Measurements from ENCODE around the gene OR13C2. TPM values are rescaled to one million over a fixed set of nuclear protein-coding genes. Genes with fewer than 3 reads are reported as not detected.
"Not testable (repeated sequence)": the region's sequence is repeated elsewhere in the genome, so short reads cannot be mapped to it uniquely, and the experiment has no call there.

OR13C2 gene
- total RNA-seq, 1 experiment from 2014 or later: not detected

DNA sequence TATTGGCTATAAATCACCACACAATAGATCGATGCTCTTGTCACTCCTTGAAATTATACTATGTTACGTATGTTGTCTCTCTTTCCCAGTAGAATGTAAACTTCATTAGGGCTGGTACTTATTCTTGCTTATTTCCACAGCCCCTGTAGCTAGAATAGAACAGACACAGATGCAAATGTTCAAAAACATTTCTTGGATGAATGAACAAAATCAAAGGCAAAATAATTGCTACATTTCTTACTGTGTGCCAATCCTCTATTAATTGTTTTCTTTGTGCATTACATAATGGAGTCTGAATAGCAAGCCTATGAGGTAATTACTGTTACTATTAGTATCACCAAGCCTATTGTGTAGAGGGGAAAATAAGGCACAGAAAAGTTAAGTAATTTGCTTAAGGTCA, 725 bp upstream of the OR13C2 start:
- H3K79me2 ChIP-seq (ENCODE audit: low read length): no peaks in the 10 kb centered on the region
- H3K27ac ChIP-seq (ENCODE audit: low read length): no peak overlapping the region
- H2AFZ ChIP-seq (ENCODE audit: low read length): no peak overlapping the region
- H3K9me2 ChIP-seq (replicated peaks; ENCODE audit: insufficient read depth, low read length): no peaks in the 10 kb centered on the region
- H3K36me3 ChIP-seq (ENCODE audit: insufficient read depth, low read length): no peaks in the 10 kb centered on the region
- no peaks in the 10 kb centered on the region for H3K9me3 ChIP-seq (ENCODE audit: low read length)
- no peak overlapping the region for H3K9ac ChIP-seq (ENCODE audit: low read length)
- H4K20me1 ChIP-seq (ENCODE audit: insufficient read depth, low read depth, low read length): no peaks in the 10 kb centered on the region
- H3K4me2 ChIP-seq (ENCODE audit: low read depth, low read length, poor library complexity, severe bottlenecking): no peak overlapping the region
- DNase-seq: no peak
- H3K4me3 ChIP-seq (ENCODE audit: low read length): no peak overlapping the region
- H3K4me1 ChIP-seq (ENCODE audit: low read length): peaks cover 26% of the 10 kb centered on the region
- H3K27me3 ChIP-seq (ENCODE audit: low read length): no peaks in the 10 kb centered on the region

DNA sequence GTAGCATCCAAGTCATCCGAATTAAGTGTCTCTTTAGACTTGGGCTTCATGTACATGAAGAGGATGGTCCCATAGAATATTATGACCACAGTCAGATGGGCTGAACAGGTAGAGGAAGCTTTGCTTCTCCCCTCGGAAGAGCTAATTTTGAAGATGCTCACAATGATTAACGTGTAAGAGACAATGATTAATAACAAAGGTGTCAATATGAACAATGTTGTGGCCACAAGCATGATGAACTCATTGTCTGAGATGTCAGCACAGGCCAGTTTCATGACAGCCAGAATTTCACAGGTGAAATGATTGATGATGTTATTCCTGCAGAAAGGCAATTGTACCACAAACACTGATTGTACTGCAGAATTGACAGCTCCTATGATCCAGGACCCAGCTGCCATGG, 626 bp downstream of the OR13C2 start:
- Histone ChIP-seq H3K79me2 (ENCODE audit: low read length) (no peaks in the 10 kb centered on the region), H3K9ac (ENCODE audit: low read length) (no peak overlapping the region), H3K4me2 (ENCODE audit: low read depth, low read length, poor library complexity, severe bottlenecking) (no peak overlapping the region), H3K27ac (ENCODE audit: low read length) (no peak overlapping the region), H4K20me1 (ENCODE audit: insufficient read depth, low read depth, low read length) (no peaks in the 10 kb centered on the region), H3K4me3 (ENCODE audit: low read length) (no peak overlapping the region), H2AFZ (ENCODE audit: low read length) (no peak overlapping the region), H3K9me2 (replicated peaks; ENCODE audit: insufficient read depth, low read length) (no peaks in the 10 kb centered on the region), H3K27me3 (ENCODE audit: low read length) (no peaks in the 10 kb centered on the region), H3K9me3 (ENCODE audit: low read length) (no peaks in the 10 kb centered on the region), H3K36me3 (ENCODE audit: insufficient read depth, low read length) (no peaks in the 10 kb centered on the region), H3K4me1 (ENCODE audit: low read length) (peaks cover 12% of the 10 kb centered on the region)
- no peak for DNase-seq

DNA sequence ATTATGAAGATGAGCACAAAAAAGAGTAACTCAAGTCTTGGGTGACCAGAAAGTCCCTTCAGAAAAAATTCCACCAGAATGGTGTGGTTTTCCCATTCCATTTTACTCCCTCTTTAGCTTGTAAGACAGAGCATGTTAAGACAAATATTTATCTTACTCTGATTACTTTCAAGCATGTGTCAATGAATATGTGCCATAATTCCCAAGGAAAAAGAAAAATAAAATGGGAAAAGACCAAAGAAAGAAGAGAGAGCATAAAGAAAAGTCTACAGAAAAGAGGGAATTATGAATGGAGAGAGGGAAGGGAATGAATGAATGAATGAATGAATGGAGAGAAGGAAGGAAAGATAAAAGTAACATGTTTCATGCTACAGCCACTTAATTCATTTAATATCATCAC, 6.1 kb downstream of the OR13C2 start, which contains the start of gene OR13C5:
TSS of gene OR13C5 (minus strand) at position 101 of the 400 bp plus-strand sequence. CDS start at position 101, 0 bp downstream.
- not testable (repeated sequence) for H3K9me2 ChIP-seq (replicated peaks; ENCODE audit: insufficient read depth, low read length); H3K27me3 ChIP-seq (ENCODE audit: low read length); H3K4me3 ChIP-seq (ENCODE audit: low read length); H3K36me3 ChIP-seq (ENCODE audit: insufficient read depth, low read length); H3K9me3 ChIP-seq (ENCODE audit: low read length); DNase-seq; H2AFZ ChIP-seq (ENCODE audit: low read length); H4K20me1 ChIP-seq (ENCODE audit: insufficient read depth, low read depth, low read length); H3K4me2 ChIP-seq (ENCODE audit: low read depth, low read length, poor library complexity, severe bottlenecking); H3K4me1 ChIP-seq (ENCODE audit: low read length); H3K79me2 ChIP-seq (ENCODE audit: low read length); H3K27ac ChIP-seq (ENCODE audit: low read length); H3K9ac ChIP-seq (ENCODE audit: low read length)

DNA sequence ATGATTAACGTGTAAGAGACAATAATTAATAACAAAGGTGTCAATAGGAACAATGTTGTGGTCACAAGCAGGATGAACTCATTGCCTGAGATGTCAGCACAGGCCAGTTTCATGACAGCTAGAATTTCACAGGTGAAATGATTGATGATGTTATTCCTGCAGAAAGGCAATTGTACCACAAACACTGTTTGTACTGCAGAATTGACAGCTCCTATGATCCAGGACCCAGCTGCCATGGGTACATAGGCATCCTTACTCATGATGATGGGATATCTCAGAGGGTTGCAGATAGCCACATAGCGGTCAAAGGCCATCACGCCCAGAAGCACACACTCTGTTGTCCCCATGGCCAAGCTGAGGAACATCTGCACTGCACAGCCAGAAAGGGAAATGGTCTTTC, 6.7 kb downstream of the OR13C2 start:
- H4K20me1 ChIP-seq (ENCODE audit: insufficient read depth, low read depth, low read length); H3K4me2 ChIP-seq (ENCODE audit: low read depth, low read length, poor library complexity, severe bottlenecking); H3K79me2 ChIP-seq (ENCODE audit: low read length); H3K36me3 ChIP-seq (ENCODE audit: insufficient read depth, low read length); H3K27ac ChIP-seq (ENCODE audit: low read length); H3K9me2 ChIP-seq (replicated peaks; ENCODE audit: insufficient read depth, low read length); H3K9me3 ChIP-seq (ENCODE audit: low read length); H3K27me3 ChIP-seq (ENCODE audit: low read length); DNase-seq; H3K4me1 ChIP-seq (ENCODE audit: low read length); H3K4me3 ChIP-seq (ENCODE audit: low read length); H3K9ac ChIP-seq (ENCODE audit: low read length); H2AFZ ChIP-seq (ENCODE audit: low read length): not testable (repeated sequence)

DNA sequence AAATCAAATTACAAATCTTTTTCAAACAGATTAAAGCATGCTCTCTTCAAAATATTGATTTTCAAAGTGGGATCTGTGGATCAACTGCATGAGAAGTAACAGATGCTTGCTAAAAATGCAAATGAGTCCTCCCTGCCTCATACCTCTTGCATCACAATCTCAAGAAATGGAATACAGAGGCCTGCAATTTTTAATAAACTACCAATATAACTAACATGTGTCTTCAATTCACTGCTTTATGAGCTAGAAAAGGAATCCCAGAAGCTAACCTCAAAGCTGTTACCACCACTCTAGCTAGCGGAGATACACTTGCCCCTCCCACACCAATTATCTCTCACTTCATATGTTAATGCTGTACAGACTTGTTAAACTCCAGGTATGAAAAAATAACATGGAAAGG, 15.8 kb downstream of the OR13C2 start:
- Histone ChIP-seq H3K79me2 (ENCODE audit: low read length) (no peaks in the 10 kb centered on the region), H3K9me3 (ENCODE audit: low read length) (no peaks in the 10 kb centered on the region), H3K4me2 (ENCODE audit: low read depth, low read length, poor library complexity, severe bottlenecking) (no peak overlapping the region), H4K20me1 (ENCODE audit: insufficient read depth, low read depth, low read length) (no peaks in the 10 kb centered on the region), H3K36me3 (ENCODE audit: insufficient read depth, low read length) (no peaks in the 10 kb centered on the region), H3K4me3 (ENCODE audit: low read length) (no peak overlapping the region), H3K27ac (ENCODE audit: low read length) (no peak overlapping the region), H3K9me2 (replicated peaks; ENCODE audit: insufficient read depth, low read length) (no peaks in the 10 kb centered on the region), H3K9ac (ENCODE audit: low read length) (no peak overlapping the region), H3K27me3 (ENCODE audit: low read length) (no peaks in the 10 kb centered on the region; the same call in 1 of the 2 replicates), H2AFZ (ENCODE audit: low read length) (no peak overlapping the region), H3K4me1 (ENCODE audit: low read length) (no peaks in the 10 kb centered on the region)
- no peak for DNase-seq

GRCh38 chr9:104586496-104587180, 18.8 kb downstream of the OR13C2 start:
- no peak for DNase-seq
- no peaks in the 10 kb centered on the region for H3K9me2 ChIP-seq (replicated peaks; ENCODE audit: insufficient read depth, low read length)
- H3K9ac ChIP-seq (ENCODE audit: low read length): no peak overlapping the region
- H3K27me3 ChIP-seq (ENCODE audit: low read length): no peaks in the 10 kb centered on the region
- H2AFZ ChIP-seq (ENCODE audit: low read length): no peak overlapping the region
- H3K4me2 ChIP-seq (ENCODE audit: low read depth, low read length, poor library complexity, severe bottlenecking): no peak overlapping the region
- H3K79me2 ChIP-seq (ENCODE audit: low read length): no peaks in the 10 kb centered on the region
- no peaks in the 10 kb centered on the region for H3K36me3 ChIP-seq (ENCODE audit: insufficient read depth, low read length)
- H3K4me1 ChIP-seq (ENCODE audit: low read length): no peaks in the 10 kb centered on the region
- H3K4me3 ChIP-seq (ENCODE audit: low read length): no peak overlapping the region
- H3K9me3 ChIP-seq (ENCODE audit: low read length): no peaks in the 10 kb centered on the region
- H3K27ac ChIP-seq (ENCODE audit: low read length): no peak overlapping the region
- H4K20me1 ChIP-seq (ENCODE audit: insufficient read depth, low read depth, low read length): no peaks in the 10 kb centered on the region

- no peaks in the 10 kb centered on the region for H3K27me3 ChIP-seq (ENCODE audit: low read length)
- no peak overlapping the region for H3K27ac ChIP-seq (ENCODE audit: low read length)
- no peak overlapping the region for H3K4me2 ChIP-seq (ENCODE audit: low read depth, low read length, poor library complexity, severe bottlenecking)
- H3K9me2 ChIP-seq (replicated peaks; ENCODE audit: insufficient read depth, low read length): no peaks in the 10 kb centered on the region
- no peak overlapping the region for H3K9ac ChIP-seq (ENCODE audit: low read length)
- H3K79me2 ChIP-seq (ENCODE audit: low read length): no peaks in the 10 kb centered on the region
- no peaks in the 10 kb centered on the region for H3K4me1 ChIP-seq (ENCODE audit: low read length)
- H3K4me3 ChIP-seq (ENCODE audit: low read length): no peak overlapping the region
- H4K20me1 ChIP-seq (ENCODE audit: insufficient read depth, low read depth, low read length): no peaks in the 10 kb centered on the region
- no peaks in the 10 kb centered on the region for H3K9me3 ChIP-seq (ENCODE audit: low read length)
- DNase-seq: no peak
- H3K36me3 ChIP-seq (ENCODE audit: insufficient read depth, low read length): no peaks in the 10 kb centered on the region
- H2AFZ ChIP-seq (ENCODE audit: low read length): no peak overlapping the region
Measured at GRCh38 chr9:104580562-104580961, 24.9 kb downstream of the OR13C2 start.

- Histone ChIP-seq H4K20me1 (ENCODE audit: insufficient read depth, low read depth, low read length) (no peaks in the 10 kb centered on the region), H3K9me3 (ENCODE audit: low read length) (no peaks in the 10 kb centered on the region), H3K9me2 (replicated peaks; ENCODE audit: insufficient read depth, low read length) (no peaks in the 10 kb centered on the region), H3K27ac (ENCODE audit: low read length) (no peak overlapping the region), H3K36me3 (ENCODE audit: insufficient read depth, low read length) (no peaks in the 10 kb centered on the region), H3K79me2 (ENCODE audit: low read length) (no peaks in the 10 kb centered on the region), H3K27me3 (ENCODE audit: low read length) (no peaks in the 10 kb centered on the region), H2AFZ (ENCODE audit: low read length) (no peak overlapping the region), H3K4me1 (ENCODE audit: low read length) (no peaks in the 10 kb centered on the region), H3K4me2 (ENCODE audit: low read depth, low read length, poor library complexity, severe bottlenecking) (no peak overlapping the region), H3K9ac (ENCODE audit: low read length) (no peak overlapping the region), H3K4me3 (ENCODE audit: low read length) (no peak overlapping the region)
- DNase-seq: no peak
Measured at GRCh38 chr9:104577263-104577662, 28.2 kb downstream of the OR13C2 start.
